HUES48 (cell line): ENCODE measurements around the gene VMP1.
A peak's percentile ranks its signal among the peaks of the same experiment; 100 is the strongest.
"Not testable (repeated sequence)": the region's sequence is repeated elsewhere in the genome, so short reads cannot be mapped to it uniquely, and the experiment has no call there.

Experiments
- H3K27ac ChIP-seq: one replicate; pipeline ENCODE4 v1.7.0; 2013; ENCODE audit warnings: low read depth, low read length, inconsistent platforms
- H3K27me3 ChIP-seq: 2 replicates; pipeline ENCODE4 v1.6.1; 2013; ENCODE audit warnings: mild to moderate bottlenecking, low read length; ENCODE audit not compliant: control insufficient read depth, insufficient read depth
- H3K36me3 ChIP-seq: 2 replicates; pipeline ENCODE4 v1.6.1; 2013; ENCODE audit warnings: low read length; ENCODE audit not compliant: control insufficient read depth, insufficient read depth
- H3K4me1 ChIP-seq: 2 replicates; pipeline ENCODE4 v1.6.1; 2013; ENCODE audit warnings: mild to moderate bottlenecking, low read length; ENCODE audit not compliant: control insufficient read depth, insufficient read depth
- H3K4me3 ChIP-seq: 2 replicates; pipeline ENCODE4 v1.5.1; 2013; ENCODE audit warnings: mild to moderate bottlenecking, low read depth, low read length
- H3K9ac ChIP-seq: 2 replicates; pipeline ENCODE4 v1.6.1; 2013; ENCODE audit warnings: mild to moderate bottlenecking, low read depth, low read length, moderate library complexity
- H3K9me3 ChIP-seq: 2 replicates; pipeline ENCODE4 v1.6.1; 2013; ENCODE audit warnings: low read length; ENCODE audit not compliant: control insufficient read depth, insufficient read depth

Gene VMP1

GRCh38 chr17:59777033-59777432 lies 69.6 kb downstream of the VMP1 start:
- H3K4me1 ChIP-seq: no peaks in the 10 kb centered on the region
- no peak overlapping the region for H3K27ac ChIP-seq
- H3K36me3 ChIP-seq: peaks cover 31% of the 10 kb centered on the region
- no peaks in the 10 kb centered on the region for H3K27me3 ChIP-seq
- no peak overlapping the region for H3K4me3 ChIP-seq
- no peaks in the 10 kb centered on the region for H3K9me3 ChIP-seq
- H3K9ac ChIP-seq: no peak overlapping the region

DNA sequence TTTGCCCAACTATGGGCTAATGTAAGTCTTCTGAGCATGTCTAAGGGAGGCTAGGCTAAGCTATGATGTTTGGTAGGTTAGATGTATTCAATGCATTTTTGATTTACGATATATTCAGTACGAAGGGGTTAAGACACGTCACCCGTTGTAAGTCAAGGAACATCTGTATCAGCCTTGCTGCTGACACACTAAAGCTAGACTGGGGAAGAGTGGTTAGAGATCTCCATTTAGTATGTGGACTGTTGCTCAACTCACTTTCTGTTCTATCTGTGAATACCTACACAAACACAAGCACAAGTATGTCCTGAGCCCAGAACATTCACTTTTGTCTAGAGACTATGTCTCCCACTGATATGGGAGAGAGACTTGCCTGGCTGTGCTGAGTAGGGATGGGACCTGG lies 71.5 kb downstream of the VMP1 start:
- H3K4me3 ChIP-seq: no peak overlapping the region
- peaks cover 30% of the 10 kb centered on the region for H3K36me3 ChIP-seq
- H3K27me3 ChIP-seq: no peaks in the 10 kb centered on the region
- no peak overlapping the region for H3K9ac ChIP-seq
- H3K4me1 ChIP-seq: peaks cover 15% of the 10 kb centered on the region
- H3K27ac ChIP-seq: no peak overlapping the region
- no peaks in the 10 kb centered on the region for H3K9me3 ChIP-seq

GRCh38 chr17:59779521-59779920 lies 72.1 kb downstream of the VMP1 start:
- no peak overlapping the region for H3K9ac ChIP-seq
- H3K27me3 ChIP-seq: no peaks in the 10 kb centered on the region
- peaks cover 20% of the 10 kb centered on the region for H3K4me1 ChIP-seq
- peaks cover 24% of the 10 kb centered on the region for H3K36me3 ChIP-seq
- no peak overlapping the region for H3K4me3 ChIP-seq
- no peaks in the 10 kb centered on the region for H3K9me3 ChIP-seq
- H3K27ac ChIP-seq: no peak overlapping the region

DNA sequence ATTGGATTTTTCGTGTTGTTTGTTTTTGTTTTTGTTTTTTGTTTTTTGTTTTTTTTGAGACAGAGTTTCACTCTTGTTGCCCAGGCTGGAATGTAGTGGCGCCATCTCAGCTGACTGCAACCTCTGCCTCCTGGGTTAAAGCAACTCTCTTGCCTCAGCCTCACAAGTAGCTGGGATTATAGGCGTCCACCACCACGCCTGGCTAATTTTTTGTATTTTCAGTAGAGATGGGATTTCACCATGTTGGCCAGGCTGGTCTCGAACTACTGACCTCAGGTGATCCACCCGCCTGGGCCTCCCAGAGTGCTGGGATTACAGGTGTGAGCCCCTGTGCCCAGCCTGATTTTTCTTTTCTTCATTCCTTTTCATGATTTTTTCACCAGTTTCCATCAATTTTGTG lies 73.1 kb downstream of the VMP1 start:
- H3K9ac ChIP-seq, H3K27me3 ChIP-seq, H3K9me3 ChIP-seq, H3K4me3 ChIP-seq, H3K27ac ChIP-seq: not testable (repeated sequence)
- H3K4me1 ChIP-seq: peaks cover 30% of the 10 kb centered on the region
- H3K36me3 ChIP-seq: peaks cover 21% of the 10 kb centered on the region

DNA sequence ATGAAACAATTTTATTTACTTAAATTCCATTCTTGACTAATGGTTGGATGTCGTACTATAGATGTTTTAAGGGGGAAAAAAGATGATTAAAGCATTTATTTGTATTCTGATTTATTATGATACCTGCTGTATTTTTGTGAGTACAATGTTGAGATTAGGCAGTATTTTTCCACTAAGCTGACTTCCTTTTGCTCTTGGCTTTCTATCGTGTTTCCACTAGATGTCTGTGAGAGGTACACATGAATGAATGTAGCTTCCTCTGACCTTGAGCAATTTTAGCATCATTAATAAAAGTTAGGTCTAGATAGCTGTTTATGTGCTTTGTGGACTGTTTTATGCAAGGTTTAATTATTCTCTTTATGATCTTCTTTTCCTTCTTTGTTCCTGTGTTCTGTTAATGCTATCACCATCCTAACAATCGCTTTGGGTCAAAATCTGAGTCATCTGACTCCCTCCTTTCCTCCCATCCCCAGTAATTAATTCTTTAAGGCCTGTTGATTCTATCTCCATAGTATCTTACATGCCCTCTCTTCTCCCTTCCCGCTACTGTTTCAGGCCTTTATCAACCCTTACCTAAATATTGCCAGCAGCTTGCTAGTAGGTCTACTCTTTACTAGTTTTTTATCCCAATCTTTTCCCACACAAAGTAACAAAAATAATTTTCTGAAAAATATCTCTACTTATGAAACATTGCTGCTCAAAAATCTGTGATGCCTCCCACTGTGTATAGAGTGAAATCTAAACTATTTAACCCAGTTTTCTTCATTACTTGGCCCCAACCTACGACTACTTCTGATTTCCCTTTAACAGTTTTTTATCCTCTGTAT lies 76.0 kb downstream of the VMP1 start:
- no peaks in the 10 kb centered on the region for H3K9me3 ChIP-seq
- H3K4me1 ChIP-seq: peaks cover 50% of the 10 kb centered on the region
- H3K36me3 ChIP-seq: peaks cover 5% of the 10 kb centered on the region; the same call in 1 of the 2 replicates
- H3K27me3 ChIP-seq: no peaks in the 10 kb centered on the region
- H3K9ac ChIP-seq: no peak overlapping the region
- H3K4me3 ChIP-seq: no peak overlapping the region
- peak overlapping the region; percentile 98 for H3K27ac ChIP-seq

- peak overlapping the region; percentile 98 for H3K27ac ChIP-seq
- no peaks in the 10 kb centered on the region for H3K27me3 ChIP-seq
- no peaks in the 10 kb centered on the region for H3K9me3 ChIP-seq
- H3K4me1 ChIP-seq: peaks cover 50% of the 10 kb centered on the region
- no peaks in the 10 kb centered on the region for H3K36me3 ChIP-seq
- H3K4me3 ChIP-seq: no peak overlapping the region
- no peak overlapping the region; the same call in 1 of the 2 replicates for H3K9ac ChIP-seq
Observed at GRCh38 chr17:59785091-59785799, 77.8 kb downstream of the VMP1 start.

DNA sequence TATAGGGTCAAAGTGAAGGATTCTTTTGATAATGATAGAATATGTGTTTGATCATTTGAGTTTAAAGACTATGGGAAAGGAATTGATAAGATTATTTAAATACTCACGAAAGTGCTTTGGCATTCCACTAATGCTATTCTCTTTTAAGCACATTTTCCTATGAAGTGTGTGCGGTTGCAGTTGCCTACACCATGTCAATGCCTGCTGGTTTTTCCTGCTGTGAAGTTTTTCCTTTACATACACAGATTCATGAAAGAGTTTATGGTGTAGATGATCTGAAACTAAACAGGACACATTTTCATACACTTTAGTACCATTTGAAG lies 78.7 kb downstream of the VMP1 start:
- H3K9ac ChIP-seq: 0 out of 2 replicates have a peak overlapping the region, but pooled peaks have one; percentile 19
- no peaks in the 10 kb centered on the region for H3K27me3 ChIP-seq
- H3K9me3 ChIP-seq: no peaks in the 10 kb centered on the region
- H3K4me3 ChIP-seq: peak overlapping the region; percentile 24; the same call in 1 of the 2 replicates
- peak overlapping the region; percentile 98 for H3K27ac ChIP-seq
- peaks cover 50% of the 10 kb centered on the region for H3K4me1 ChIP-seq
- no peaks in the 10 kb centered on the region for H3K36me3 ChIP-seq

DNA sequence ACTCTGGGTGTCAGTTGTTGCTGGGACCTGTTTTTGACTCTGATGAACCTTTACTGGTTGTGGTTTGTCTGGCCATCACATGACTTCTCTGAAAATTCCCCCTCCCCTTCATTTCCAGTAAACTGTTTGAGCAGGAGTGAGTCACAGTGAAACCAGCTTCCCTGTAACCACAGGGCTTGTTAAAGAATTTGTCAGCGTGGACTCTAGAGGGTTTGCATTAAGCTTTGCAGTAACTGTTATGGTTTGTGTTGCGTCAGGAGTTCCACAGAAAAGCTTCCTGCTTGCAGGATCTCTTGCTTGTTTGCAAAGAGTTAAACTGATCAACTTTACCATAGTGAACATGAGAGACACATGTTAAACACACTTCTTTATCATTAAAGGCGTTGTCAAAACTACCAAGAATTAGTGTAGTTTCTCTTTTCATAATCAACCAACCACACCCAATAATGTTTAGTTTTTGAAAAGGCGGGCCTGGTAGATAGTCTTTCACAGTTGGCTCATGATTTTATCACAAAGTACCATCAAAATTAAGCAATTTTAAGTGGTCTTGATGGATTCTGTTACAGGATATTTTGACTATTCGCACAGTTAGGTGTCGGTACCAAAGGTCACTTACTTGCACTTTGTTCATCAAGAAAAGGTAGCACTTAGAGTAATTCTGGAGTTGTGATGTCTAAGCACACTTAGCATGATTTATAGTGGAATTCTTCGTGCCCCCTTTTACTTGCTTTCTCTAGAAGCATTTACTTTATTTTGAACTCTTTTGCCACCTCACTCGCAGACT lies 79.3 kb downstream of the VMP1 start:
- peak overlapping the region; percentile 19; the same call in 1 of the 2 replicates for H3K9ac ChIP-seq
- no peaks in the 10 kb centered on the region for H3K36me3 ChIP-seq
- H3K4me3 ChIP-seq: peak overlapping the region; percentile 24; the same call in 1 of the 2 replicates
- no peaks in the 10 kb centered on the region for H3K27me3 ChIP-seq
- H3K27ac ChIP-seq: peak overlapping the region; percentile 98
- H3K9me3 ChIP-seq: no peaks in the 10 kb centered on the region
- peaks cover 50% of the 10 kb centered on the region for H3K4me1 ChIP-seq

- not testable (repeated sequence) for H3K27me3 ChIP-seq, H3K27ac ChIP-seq, H3K9ac ChIP-seq, H3K36me3 ChIP-seq, H3K4me3 ChIP-seq, H3K9me3 ChIP-seq
- H3K4me1 ChIP-seq: peaks cover 27% of the 10 kb centered on the region
Observed at GRCh38 chr17:59789849-59790248, 82.4 kb downstream of the VMP1 start.

DNA sequence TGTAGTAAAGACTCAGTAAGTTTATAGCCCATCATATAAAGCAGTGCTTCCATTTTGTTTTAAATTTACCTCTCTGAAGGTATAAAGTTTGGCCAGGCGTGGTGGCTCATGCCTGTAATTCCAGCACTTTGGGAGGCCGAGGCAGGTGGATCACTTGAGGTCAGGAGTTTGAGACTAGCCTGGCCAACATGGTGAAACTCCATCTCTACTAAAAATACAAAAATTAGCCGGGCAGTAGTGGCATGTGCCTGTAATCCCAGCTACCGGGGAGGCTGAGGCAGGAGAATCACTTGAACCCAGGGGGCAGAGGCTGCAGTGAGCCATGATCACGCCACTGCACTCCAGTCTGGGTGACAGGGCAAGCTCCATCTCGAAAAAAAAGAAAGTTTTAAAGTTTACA lies 83.0 kb downstream of the VMP1 start:
- not testable (repeated sequence) for H3K9ac ChIP-seq, H3K27ac ChIP-seq, H3K4me3 ChIP-seq, H3K9me3 ChIP-seq, H3K36me3 ChIP-seq, H3K27me3 ChIP-seq
- peaks cover 21% of the 10 kb centered on the region for H3K4me1 ChIP-seq

DNA sequence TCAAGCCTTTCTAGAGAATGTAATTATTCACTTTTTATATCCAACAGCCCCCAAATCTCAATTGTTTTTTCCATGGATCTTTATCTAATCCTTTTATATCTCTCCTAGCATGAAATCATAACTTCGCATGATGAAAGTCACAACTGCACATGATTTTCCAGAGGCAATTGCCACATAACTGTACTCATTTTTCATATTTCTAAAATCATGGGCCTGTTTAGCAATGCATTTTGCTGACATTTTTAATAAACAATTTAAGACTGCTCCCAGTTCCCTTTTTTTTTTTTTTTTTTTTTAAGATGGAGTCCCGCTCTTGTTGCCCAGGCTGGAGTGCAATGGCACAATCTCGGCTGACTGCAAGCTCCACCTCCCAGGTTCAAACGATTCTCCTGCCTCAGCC lies 83.5 kb downstream of the VMP1 start:
- Histone ChIP-seq H3K27ac (no peak overlapping the region), H3K9me3 (no peaks in the 10 kb centered on the region), H3K4me1 (peaks cover 16% of the 10 kb centered on the region), H3K27me3 (no peaks in the 10 kb centered on the region), H3K9ac (no peak overlapping the region), H3K4me3 (no peak overlapping the region), H3K36me3 (no peaks in the 10 kb centered on the region)
